Suprapubic skin (tissue), 4 donors: ENCODE data around the gene DUSP3. TPM values are rescaled to one million over a fixed set of nuclear protein-coding genes. Genes with fewer than 3 reads are reported as not detected.

ENCODE experiments used
- DNase-seq, 2 donors: peaks; one replicate each; pipeline ENCODE4 v3.0.0-alpha.2; 2019; ENCODE audit warnings: low spot score in 2 of 2
- H3K27ac ChIP-seq: fragments of 200-600 bp; sonication (generic); one replicate; pipeline ENCODE4 v1.5.1; 2019
- H3K27me3 ChIP-seq: fragments of 200-600 bp; sonication (generic); one replicate; pipeline ENCODE4 v1.5.1; 2019
- H3K36me3 ChIP-seq: fragments of 200-600 bp; sonication (generic); one replicate; pipeline ENCODE4 v1.5.1; 2019
- H3K4me1 ChIP-seq: fragments of 200-600 bp; sonication (generic); one replicate; pipeline ENCODE4 v1.5.1; 2019
- H3K4me3 ChIP-seq: fragments of 200-600 bp; sonication (generic); one replicate; pipeline ENCODE4 v1.5.1; 2019; ENCODE audit warnings: mild to moderate bottlenecking
- H3K9me3 ChIP-seq: fragments of 200-600 bp; sonication (generic); one replicate; pipeline ENCODE4 v1.5.1; 2019
- EP300 ChIP-seq: sonication (generic); formaldehyde crosslinking; IDR thresholded peaks from one replicate; pipeline ENCODE4 v1.6.1; 2017; ENCODE audit warnings: antibody characterized with exemption
- POLR2A ChIP-seq, 2 donors: fragments of 450-650 bp; IDR thresholded peaks; one replicate each; pipeline ENCODE4 v1.6.1; 2017; ENCODE audit warnings: antibody characterized with exemption in 2 of 2, mild to moderate bottlenecking in 2 of 2, moderate library complexity in 2 of 2
- POLR2AphosphoS5 ChIP-seq, 3 donors: sonication (generic); formaldehyde crosslinking; IDR thresholded peaks; one replicate each; pipeline ENCODE4 v1.6.1; 2017; ENCODE audit warnings: antibody characterized with exemption in 3 of 3
- WGBS: methylation state at CpG from one replicate; pipeline ENCODE4 v1.1.5; 2018; 5-methylcytosine and 5-hydroxymethylcytosine counted together
- total RNA-seq, 4 donors: library from RNA; depleted of rRNA; stranded (reverse); fragments of >200 nt; gene quantifications; one replicate each; pipeline ENCODE4 v1.1.0, GENCODE V29; 2016
- TF ChIP-seq, protein P1 (sequence below), 2 donors: fragments of 200-600 bp in 1 of 2; fragments of 450-650 bp in 1 of 2; sonication (generic) in 1 of 2; IDR thresholded peaks; one replicate each; pipeline ENCODE4 v1.5.1; 2016 to 2019; ENCODE audit warnings: antibody characterized with exemption in 2 of 2, mild to moderate bottlenecking in 1 of 2, moderate library complexity in 1 of 2

The DUSP3 gene
- total RNA-seq, 4 donors from 2014 or later: 34.8 to 48.5 (median 42.7) TPM

DNA sequence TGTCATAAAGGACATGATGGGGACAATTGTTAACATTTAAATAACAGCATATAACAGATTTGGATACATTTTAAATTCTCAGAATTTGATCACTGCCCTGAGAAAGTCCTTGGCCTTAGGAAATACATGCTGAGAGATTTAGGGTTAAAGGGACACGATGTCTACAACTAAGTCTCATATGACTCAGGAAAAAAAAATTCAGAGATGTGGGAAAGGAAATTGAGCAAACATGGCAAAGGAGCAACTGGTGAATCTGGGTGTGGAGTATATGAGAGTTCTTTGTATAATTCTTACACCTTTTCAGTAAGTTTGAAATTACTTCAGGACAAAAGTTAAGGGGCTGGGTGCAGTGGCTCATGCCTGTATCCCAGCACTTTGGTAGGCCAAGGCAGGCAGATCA lies 35.9 kb upstream of the DUSP3 start:
- TF ChIP-seq, protein P1, sequence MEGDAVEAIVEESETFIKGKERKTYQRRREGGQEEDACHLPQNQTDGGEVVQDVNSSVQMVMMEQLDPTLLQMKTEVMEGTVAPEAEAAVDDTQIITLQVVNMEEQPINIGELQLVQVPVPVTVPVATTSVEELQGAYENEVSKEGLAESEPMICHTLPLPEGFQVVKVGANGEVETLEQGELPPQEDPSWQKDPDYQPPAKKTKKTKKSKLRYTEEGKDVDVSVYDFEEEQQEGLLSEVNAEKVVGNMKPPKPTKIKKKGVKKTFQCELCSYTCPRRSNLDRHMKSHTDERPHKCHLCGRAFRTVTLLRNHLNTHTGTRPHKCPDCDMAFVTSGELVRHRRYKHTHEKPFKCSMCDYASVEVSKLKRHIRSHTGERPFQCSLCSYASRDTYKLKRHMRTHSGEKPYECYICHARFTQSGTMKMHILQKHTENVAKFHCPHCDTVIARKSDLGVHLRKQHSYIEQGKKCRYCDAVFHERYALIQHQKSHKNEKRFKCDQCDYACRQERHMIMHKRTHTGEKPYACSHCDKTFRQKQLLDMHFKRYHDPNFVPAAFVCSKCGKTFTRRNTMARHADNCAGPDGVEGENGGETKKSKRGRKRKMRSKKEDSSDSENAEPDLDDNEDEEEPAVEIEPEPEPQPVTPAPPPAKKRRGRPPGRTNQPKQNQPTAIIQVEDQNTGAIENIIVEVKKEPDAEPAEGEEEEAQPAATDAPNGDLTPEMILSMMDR (IDR thresholded peaks at IDR 0.05): no peak
- TF ChIP-seq EP300 (no peak), POLR2AphosphoS5 (IDR thresholded peaks at IDR 0.05) (no peak), POLR2A (IDR thresholded peaks at IDR 0.05) (no peak)
- Histone ChIP-seq H3K4me1 (no peaks in the 10 kb centered on the region), H3K9me3 (no peaks in the 10 kb centered on the region), H3K27ac (no peak overlapping the region), H3K27me3 (no peaks in the 10 kb centered on the region), H3K4me3 (no peak overlapping the region), H3K36me3 (peaks cover 19% of the 10 kb centered on the region)
- no peak for DNase-seq
- 37% methylated on average over 1 of the region's 1 CpG for WGBS

DNA sequence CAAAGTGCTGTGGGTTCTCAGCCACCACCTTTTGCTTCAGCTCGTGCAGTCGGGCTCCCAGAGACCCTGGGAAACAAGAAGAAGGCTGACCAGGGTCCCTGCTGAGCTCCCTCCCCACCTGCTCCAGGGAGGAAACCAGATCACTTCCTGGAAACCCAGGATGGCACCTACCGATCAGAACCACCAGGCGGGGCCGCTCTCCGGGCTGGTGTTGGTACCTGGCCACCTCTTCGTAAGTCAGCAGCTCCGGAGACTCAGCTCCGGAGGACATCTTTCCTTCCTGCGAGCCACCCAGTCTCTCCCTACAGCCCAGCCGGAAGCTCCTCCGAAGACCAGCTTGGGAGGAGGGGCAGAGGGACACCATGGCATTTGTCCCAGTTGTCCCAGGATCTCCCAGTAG lies 35.2 kb upstream of the DUSP3 start:
- 92% methylated on average over 7 of the region's 12 CpGs for WGBS

DNA sequence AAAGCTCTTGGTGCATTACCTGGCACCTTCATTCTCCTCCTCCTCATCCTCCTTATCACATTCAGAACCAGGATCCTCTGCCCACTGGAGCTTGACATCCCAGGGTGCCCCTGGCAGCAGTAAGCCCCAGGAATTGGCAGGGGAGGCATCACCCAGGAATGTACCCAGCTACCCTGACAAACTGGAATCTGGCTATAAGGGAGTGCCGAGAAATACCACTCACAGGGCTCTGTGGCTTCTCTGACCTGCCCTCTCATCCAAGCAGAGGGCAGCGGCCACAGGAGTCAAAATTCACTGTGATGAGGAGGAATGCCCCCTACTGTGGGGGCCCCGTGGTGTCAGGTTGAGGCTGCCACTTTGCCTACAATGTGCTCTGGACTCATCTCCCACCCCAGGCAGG lies 34.6 kb upstream of the DUSP3 start:
- no peak for TF ChIP-seq POLR2A (IDR thresholded peaks at IDR 0.05)
- no peak for TF ChIP-seq POLR2AphosphoS5 (IDR thresholded peaks at IDR 0.05)
- TF ChIP-seq, protein P1 (IDR thresholded peaks at IDR 0.05): no peak
- TF ChIP-seq EP300: no peak
- DNase-seq: no peak
- no peaks in the 10 kb centered on the region for H3K9me3 ChIP-seq
- no peak overlapping the region for H3K4me3 ChIP-seq
- WGBS: no CpG with 5 or more reads among the region's 3 CpGs
- H3K4me1 ChIP-seq: no peaks in the 10 kb centered on the region
- H3K27me3 ChIP-seq: no peaks in the 10 kb centered on the region
- H3K27ac ChIP-seq: no peak overlapping the region
- H3K36me3 ChIP-seq: peaks cover 19% of the 10 kb centered on the region

More for the DNA sequence above, 35.2 kb upstream of the DUSP3 start:
- Histone ChIP-seq H3K9me3 (no peaks in the 10 kb centered on the region), H3K4me3 (no peak overlapping the region), H3K27me3 (no peaks in the 10 kb centered on the region), H3K4me1 (no peaks in the 10 kb centered on the region), H3K36me3 (peaks cover 19% of the 10 kb centered on the region), H3K27ac (no peak overlapping the region)
- TF ChIP-seq POLR2A (IDR thresholded peaks at IDR 0.05) (no peak), EP300 (no peak), POLR2AphosphoS5 (IDR thresholded peaks at IDR 0.05) (no peak)
- TF ChIP-seq, protein P1 (IDR thresholded peaks at IDR 0.05): no peak
- DNase-seq: no peak

DNA sequence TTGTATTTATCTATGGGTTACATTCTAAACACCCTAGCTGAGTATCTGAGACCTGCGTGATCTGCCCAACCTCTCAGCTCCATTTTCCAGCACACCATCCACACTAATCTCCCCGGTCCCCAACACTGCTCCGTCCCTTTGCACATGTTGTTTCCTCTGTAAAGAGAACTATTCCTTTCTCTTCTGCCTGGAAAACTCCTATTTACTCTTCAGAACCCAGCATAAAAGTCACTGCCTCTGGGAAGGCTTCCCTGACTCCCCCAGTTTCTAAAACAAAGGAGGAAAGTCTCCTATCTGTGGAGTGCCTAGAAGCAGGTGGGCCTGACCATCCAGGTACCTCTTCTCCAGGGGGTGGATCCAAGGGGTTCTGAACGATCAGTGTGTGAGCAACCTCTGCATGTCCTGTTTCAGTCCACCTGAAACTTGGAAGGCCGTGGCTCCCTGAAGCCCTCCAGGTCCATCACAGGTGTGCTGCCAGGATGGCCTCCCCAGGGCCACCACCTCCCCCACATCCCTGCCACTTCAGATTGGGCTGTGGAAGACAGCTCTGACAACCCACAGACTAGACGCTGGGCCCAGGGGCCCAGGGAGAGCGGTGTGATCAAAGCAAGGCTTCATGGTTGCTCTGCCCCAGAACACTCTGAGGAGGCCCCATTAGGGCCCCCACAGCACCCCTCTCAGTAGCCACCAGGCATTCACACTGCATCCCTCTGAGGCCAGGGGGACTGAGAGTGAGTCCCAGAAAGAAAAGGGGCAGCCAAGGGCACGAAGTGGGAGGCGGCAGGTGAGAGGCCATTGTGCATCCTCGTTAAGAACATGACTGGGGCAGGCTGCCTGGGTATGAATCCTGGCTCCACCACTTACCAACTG lies 33.9 kb upstream of the DUSP3 start:
- H3K36me3 ChIP-seq: peaks cover 19% of the 10 kb centered on the region
- H3K9me3 ChIP-seq: no peaks in the 10 kb centered on the region
- 94% methylated on average over 9 of the region's 10 CpGs for WGBS
- no peak overlapping the region for H3K4me3 ChIP-seq
- TF ChIP-seq EP300 (no peak), POLR2AphosphoS5 (IDR thresholded peaks at IDR 0.05) (no peak), POLR2A (IDR thresholded peaks at IDR 0.05) (no peak)
- TF ChIP-seq, protein P1 (IDR thresholded peaks at IDR 0.05): no peak
- no peaks in the 10 kb centered on the region for H3K27me3 ChIP-seq
- DNase-seq: no peak
- no peaks in the 10 kb centered on the region for H3K4me1 ChIP-seq
- no peak overlapping the region for H3K27ac ChIP-seq

DNA sequence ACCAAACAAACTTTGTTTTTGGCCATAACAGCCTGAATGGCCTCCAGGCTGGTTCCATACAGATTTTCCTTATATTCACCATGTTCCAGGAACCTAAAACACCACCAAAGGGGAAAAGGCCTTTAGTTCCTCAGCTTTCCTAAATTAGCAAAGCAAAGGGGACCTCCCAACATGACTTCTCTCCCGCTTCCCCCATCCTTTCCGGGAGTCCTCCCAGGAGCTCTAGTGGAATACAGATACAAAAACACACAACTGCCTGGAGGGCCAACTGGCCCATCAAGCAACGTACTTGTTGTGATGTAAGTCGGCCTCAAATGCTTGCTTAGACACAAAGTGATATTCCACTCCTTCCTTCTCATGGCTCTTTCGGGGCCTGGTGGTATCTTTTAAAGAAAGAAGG lies 32.0 kb upstream of the DUSP3 start:
- TF ChIP-seq EP300: no peak
- TF ChIP-seq POLR2AphosphoS5 (IDR thresholded peaks at IDR 0.05): no peak
- TF ChIP-seq POLR2A (IDR thresholded peaks at IDR 0.05): no peak
- TF ChIP-seq, protein P1 (IDR thresholded peaks at IDR 0.05): no peak
- WGBS: 90% methylated on average over 5 of the region's 5 CpGs
- Histone ChIP-seq H3K4me3 (no peak overlapping the region), H3K4me1 (no peaks in the 10 kb centered on the region), H3K36me3 (peaks cover 19% of the 10 kb centered on the region), H3K27ac (no peak overlapping the region), H3K27me3 (no peaks in the 10 kb centered on the region), H3K9me3 (no peaks in the 10 kb centered on the region)
- no peak for DNase-seq
